SK-N-SH treated with all-trans-retinoic acid at 6 μM for 48 hours (cell line): Measurements from ENCODE around the gene TMEM170A.

Experiments
- BACH2 ChIP-seq: fragments of 250-450 bp; sonication (Bioruptor Pico); IDR thresholded peaks from 2 replicates; pipeline ENCODE4 v1.9.0; 2021; ENCODE audit warnings: mild to moderate bottlenecking, borderline replicate concordance
- CSDC2 ChIP-seq: fragments of 250-450 bp; sonication (Bioruptor Pico); IDR thresholded peaks from 2 replicates; pipeline ENCODE4 v1.5.0; 2020; ENCODE audit warnings: mild to moderate bottlenecking, moderate library complexity
- GLIS3 ChIP-seq: fragments of 250-450 bp; sonication (Bioruptor Pico); IDR thresholded peaks from 2 replicates; pipeline ENCODE4 v1.5.0; 2020; ENCODE audit warnings: mild to moderate bottlenecking, moderate library complexity
- OSR1 ChIP-seq: fragments of 250-450 bp; sonication (Bioruptor Pico); IDR thresholded peaks from 2 replicates; pipeline ENCODE4 v1.8.0; 2022; ENCODE audit warnings: moderate library complexity, mild to moderate bottlenecking, inconsistent platforms
- SNAI2 ChIP-seq: fragments of 250-450 bp; sonication (Bioruptor Pico); IDR thresholded peaks from 2 replicates; pipeline ENCODE4 v1.5.0; 2020; ENCODE audit warnings: mild to moderate bottlenecking, moderate library complexity
- TCF4 ChIP-seq: fragments of 250-450 bp; sonication (Bioruptor Pico); IDR thresholded peaks from 2 replicates; pipeline ENCODE4 v1.8.0; 2021; ENCODE audit warnings: mild to moderate bottlenecking, moderate library complexity, borderline replicate concordance
- TF ChIP-seq, protein P1 (sequence below): fragments of 250-450 bp; sonication (Bioruptor Pico); IDR thresholded peaks from 2 replicates; pipeline ENCODE4 v1.8.0; 2020; ENCODE audit warnings: mild to moderate bottlenecking, moderate library complexity, borderline replicate concordance
- TF ChIP-seq, protein P2 (sequence below): fragments of 250-450 bp; sonication (Bioruptor Pico); IDR thresholded peaks from 2 replicates; pipeline ENCODE4 v1.8.0; 2021; ENCODE audit warnings: low read depth, mild to moderate bottlenecking, moderate library complexity, borderline replicate concordance
- TF ChIP-seq, protein P3 (sequence below): fragments of 250-450 bp; sonication (Bioruptor Pico); IDR thresholded peaks from 2 replicates; pipeline ENCODE4 v1.5.1; 2021; ENCODE audit warnings: mild to moderate bottlenecking, moderate library complexity
- TF ChIP-seq, protein P4 (sequence below): fragments of 250-450 bp; sonication (Bioruptor Pico); IDR thresholded peaks from 2 replicates; pipeline ENCODE4 v1.5.0; 2020; ENCODE audit warnings: mild to moderate bottlenecking, moderate library complexity

DNA sequence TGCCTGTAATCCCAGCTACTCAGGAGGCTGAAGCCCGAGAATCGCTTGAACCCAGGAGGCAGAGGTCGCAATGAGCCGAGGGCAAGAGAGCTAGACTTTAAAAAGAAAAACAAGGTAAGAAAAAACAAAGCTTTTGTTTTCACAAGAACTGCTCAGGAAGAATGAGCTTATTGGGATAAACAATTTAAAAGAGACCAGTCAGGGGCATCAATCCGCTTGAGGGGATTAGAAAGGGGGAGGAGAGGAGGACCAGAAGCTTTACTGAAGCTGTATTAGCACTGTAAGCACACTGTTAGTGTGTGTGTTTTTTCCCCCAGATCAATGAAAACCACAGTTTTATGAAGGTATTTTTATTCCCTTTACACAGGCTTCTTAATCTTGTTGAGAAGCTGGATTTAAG lies 8.8 kb downstream of the TMEM170A start:
- TF ChIP-seq, protein P1, sequence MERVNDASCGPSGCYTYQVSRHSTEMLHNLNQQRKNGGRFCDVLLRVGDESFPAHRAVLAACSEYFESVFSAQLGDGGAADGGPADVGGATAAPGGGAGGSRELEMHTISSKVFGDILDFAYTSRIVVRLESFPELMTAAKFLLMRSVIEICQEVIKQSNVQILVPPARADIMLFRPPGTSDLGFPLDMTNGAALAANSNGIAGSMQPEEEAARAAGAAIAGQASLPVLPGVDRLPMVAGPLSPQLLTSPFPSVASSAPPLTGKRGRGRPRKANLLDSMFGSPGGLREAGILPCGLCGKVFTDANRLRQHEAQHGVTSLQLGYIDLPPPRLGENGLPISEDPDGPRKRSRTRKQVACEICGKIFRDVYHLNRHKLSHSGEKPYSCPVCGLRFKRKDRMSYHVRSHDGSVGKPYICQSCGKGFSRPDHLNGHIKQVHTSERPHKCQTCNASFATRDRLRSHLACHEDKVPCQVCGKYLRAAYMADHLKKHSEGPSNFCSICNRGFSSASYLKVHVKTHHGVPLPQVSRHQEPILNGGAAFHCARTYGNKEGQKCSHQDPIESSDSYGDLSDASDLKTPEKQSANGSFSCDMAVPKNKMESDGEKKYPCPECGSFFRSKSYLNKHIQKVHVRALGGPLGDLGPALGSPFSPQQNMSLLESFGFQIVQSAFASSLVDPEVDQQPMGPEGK (CRISPR knock-in tag) = no peak
- no peak for TF ChIP-seq SNAI2 (CRISPR knock-in tag)
- no peak for TF ChIP-seq GLIS3 (CRISPR knock-in tag)
- TF ChIP-seq, protein P2, sequence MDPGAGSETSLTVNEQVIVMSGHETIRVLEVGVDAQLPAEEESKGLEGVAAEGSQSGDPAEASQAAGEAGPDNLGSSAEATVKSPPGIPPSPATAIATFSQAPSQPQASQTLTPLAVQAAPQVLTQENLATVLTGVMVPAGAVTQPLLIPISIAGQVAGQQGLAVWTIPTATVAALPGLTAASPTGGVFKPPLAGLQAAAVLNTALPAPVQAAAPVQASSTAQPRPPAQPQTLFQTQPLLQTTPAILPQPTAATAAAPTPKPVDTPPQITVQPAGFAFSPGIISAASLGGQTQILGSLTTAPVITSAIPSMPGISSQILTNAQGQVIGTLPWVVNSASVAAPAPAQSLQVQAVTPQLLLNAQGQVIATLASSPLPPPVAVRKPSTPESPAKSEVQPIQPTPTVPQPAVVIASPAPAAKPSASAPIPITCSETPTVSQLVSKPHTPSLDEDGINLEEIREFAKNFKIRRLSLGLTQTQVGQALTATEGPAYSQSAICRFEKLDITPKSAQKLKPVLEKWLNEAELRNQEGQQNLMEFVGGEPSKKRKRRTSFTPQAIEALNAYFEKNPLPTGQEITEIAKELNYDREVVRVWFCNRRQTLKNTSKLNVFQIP (CRISPR knock-in tag) = no peak
- TF ChIP-seq, protein P3, sequence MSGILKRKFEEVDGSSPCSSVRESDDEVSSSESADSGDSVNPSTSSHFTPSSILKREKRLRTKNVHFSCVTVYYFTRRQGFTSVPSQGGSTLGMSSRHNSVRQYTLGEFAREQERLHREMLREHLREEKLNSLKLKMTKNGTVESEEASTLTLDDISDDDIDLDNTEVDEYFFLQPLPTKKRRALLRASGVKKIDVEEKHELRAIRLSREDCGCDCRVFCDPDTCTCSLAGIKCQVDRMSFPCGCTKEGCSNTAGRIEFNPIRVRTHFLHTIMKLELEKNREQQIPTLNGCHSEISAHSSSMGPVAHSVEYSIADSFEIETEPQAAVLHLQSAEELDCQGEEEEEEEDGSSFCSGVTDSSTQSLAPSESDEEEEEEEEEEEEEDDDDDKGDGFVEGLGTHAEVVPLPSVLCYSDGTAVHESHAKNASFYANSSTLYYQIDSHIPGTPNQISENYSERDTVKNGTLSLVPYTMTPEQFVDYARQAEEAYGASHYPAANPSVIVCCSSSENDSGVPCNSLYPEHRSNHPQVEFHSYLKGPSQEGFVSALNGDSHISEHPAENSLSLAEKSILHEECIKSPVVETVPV (CRISPR knock-in tag) = no peak
- no peak for TF ChIP-seq CSDC2 (CRISPR knock-in tag)
- TF ChIP-seq, protein P4, sequence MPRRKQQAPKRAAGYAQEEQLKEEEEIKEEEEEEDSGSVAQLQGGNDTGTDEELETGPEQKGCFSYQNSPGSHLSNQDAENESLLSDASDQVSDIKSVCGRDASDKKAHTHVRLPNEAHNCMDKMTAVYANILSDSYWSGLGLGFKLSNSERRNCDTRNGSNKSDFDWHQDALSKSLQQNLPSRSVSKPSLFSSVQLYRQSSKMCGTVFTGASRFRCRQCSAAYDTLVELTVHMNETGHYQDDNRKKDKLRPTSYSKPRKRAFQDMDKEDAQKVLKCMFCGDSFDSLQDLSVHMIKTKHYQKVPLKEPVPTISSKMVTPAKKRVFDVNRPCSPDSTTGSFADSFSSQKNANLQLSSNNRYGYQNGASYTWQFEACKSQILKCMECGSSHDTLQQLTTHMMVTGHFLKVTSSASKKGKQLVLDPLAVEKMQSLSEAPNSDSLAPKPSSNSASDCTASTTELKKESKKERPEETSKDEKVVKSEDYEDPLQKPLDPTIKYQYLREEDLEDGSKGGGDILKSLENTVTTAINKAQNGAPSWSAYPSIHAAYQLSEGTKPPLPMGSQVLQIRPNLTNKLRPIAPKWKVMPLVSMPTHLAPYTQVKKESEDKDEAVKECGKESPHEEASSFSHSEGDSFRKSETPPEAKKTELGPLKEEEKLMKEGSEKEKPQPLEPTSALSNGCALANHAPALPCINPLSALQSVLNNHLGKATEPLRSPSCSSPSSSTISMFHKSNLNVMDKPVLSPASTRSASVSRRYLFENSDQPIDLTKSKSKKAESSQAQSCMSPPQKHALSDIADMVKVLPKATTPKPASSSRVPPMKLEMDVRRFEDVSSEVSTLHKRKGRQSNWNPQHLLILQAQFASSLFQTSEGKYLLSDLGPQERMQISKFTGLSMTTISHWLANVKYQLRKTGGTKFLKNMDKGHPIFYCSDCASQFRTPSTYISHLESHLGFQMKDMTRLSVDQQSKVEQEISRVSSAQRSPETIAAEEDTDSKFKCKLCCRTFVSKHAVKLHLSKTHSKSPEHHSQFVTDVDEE (CRISPR knock-in tag) = no peak
- no peak for TF ChIP-seq OSR1 (CRISPR knock-in tag)
- no peak for TF ChIP-seq TCF4 (CRISPR knock-in tag)
- TF ChIP-seq BACH2 (CRISPR knock-in tag) = no peak
